Measurements from ENCODE around the gene CPVL.

DNA sequence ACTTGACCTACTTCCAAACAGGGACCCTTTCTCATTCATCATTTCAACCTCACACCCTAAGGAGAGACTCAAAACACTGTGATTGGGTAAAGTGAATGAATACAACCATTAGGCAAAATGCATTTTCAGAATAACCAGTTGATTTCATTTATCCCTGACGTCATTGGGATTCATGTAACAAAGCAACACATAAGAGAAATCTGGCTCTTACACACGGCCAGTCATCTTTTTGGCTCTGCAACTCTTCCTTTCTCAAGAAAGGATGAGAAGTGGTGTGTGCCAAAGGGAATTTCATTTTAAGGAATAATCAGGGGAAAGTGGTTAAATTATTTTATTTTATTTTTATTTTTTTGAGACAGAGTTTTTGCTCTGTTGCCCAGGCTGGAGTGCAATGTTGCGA, 83.1 kb downstream of the CPVL start:
- TF ChIP-seq GATA2 (IDR thresholded peaks at IDR 0.05; ENCODE audit: low read depth, low read length) (no peak), GATA3 (IDR thresholded peaks at IDR 0.05; ENCODE audit: low read depth, low read length) (no peak)

Measured in SH-SY5Y (cell line).